Stimulated activated memory B cell treated with anti-CD40 and anti-IgM and Interleukin-4, amounts not matched to agents 10 μg/mL and 1 μg/mL and 100 μg/mL, for 72 hours (primary cell): ENCODE data around the gene KIRREL2.
"Not testable (repeated sequence)": the region's sequence is repeated elsewhere in the genome, so short reads cannot be mapped to it uniquely, and the experiment has no call there.

Experiments used
- ATAC-seq: fragments of 150-1000 bp; cut with Tn5 transposase; 2 replicates; pipeline ENCODE4 v1.10.0; 2021
- H3K27ac Mint-ChIP-seq: one replicate; pipeline ENCODE4 v1.8.0; 2022; ENCODE audit warnings: mild to moderate bottlenecking, mixed read lengths
- H3K27me3 Mint-ChIP-seq: one replicate; pipeline ENCODE4 v1.8.0; 2022; ENCODE audit warnings: mixed read lengths
- H3K36me3 Mint-ChIP-seq: one replicate; pipeline ENCODE4 v1.8.0; 2022; ENCODE audit warnings: mixed read lengths
- H3K4me1 Mint-ChIP-seq: one replicate; pipeline ENCODE4 v1.8.0; 2022; ENCODE audit warnings: mixed read lengths
- H3K4me3 Mint-ChIP-seq: one replicate; pipeline ENCODE4 v1.8.0; 2022; ENCODE audit warnings: mild to moderate bottlenecking, moderate library complexity, mixed read lengths
- H3K9me3 Mint-ChIP-seq: one replicate; pipeline ENCODE4 v1.8.0; 2022; ENCODE audit warnings: mixed read lengths

Gene KIRREL2

DNA sequence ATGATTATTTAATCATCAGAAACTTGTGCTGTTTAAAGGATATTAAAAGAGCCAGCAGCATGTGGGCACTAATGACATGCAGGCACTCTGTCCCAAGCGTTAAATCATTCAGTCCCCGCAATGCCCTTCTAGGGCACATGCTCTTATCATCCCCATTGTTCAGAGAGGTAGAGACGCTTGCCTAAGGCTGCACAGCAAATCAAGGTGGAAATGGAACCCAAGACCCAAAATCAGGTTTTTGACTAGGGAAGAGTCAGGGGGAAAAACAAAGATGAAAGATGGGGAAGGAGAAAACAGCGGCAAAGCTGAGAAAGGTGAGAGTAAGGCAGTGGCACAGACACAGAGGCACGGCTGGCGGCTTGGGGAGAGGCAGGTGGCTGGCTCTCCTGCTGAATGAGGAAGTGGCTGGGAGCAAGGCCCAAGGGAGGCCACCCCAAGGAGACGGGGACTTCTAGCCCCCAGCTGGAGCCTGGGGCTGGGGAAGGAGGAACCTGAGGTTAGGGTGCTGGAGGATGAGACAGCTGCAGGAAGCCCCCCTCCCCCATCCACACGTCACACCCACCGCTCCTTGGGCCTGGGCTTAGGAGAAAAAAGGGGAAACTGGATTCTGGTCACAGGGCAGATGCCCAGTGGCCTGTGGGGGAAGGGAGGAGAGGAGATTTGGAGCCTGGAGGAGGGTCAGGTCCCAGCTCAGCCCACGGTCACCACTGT, 52.4 kb downstream of the KIRREL2 start:
- Mint-ChIP-seq H3K4me3 (peak overlapping the region; percentile 55), H3K4me1 (peaks cover 74% of the 10 kb centered on the region), H3K36me3 (no peaks in the 10 kb centered on the region), H3K9me3 (no peaks in the 10 kb centered on the region), H3K27me3 (no peaks in the 10 kb centered on the region), H3K27ac (peak overlapping the region; percentile 91)
- peak; percentile 90 for ATAC-seq

DNA sequence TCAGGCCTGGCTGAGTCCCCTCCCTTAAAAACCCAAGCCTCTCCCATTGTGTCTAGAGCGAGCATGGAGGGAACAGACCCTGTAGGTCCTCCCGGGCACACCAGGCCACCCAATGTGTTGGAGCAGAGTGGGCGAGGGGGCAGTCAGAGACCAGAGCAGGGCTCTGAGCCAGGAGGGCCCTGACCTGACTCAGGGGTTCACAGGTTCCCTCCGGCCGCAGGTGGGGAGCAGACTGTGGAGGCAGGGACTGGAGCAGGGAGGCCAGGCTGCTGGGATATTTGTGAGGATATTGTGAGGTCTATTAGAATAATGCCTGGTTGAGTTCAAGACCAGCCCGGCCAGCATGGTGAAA, 52.9 kb downstream of the KIRREL2 start:
- no peak for ATAC-seq
- Mint-ChIP-seq H3K4me1 (peaks cover 72% of the 10 kb centered on the region), H3K27ac (peak overlapping the region; percentile 91), H3K36me3 (no peaks in the 10 kb centered on the region), H3K4me3 (peak overlapping the region; percentile 55), H3K27me3 (no peaks in the 10 kb centered on the region), H3K9me3 (no peaks in the 10 kb centered on the region)

DNA sequence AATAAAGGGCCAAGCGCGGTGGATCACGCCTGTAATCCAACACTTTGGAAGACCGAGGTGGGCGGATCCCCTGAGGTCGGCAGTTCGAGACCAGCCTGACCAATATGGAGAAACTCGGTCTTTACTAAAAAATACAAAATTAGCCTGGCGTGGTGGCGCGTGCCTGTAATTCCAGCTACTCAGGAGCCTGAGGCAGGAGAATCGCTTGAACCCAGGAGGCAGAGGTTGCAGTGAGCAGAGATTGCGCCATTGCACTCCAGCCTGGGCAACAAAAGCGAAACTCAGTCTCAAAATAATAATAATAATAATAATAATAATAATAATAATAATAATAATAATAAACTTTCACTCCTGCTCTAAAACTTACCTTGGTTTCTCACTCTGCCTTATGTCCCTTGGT, 53.6 kb downstream of the KIRREL2 start:
- not testable (repeated sequence) for H3K27me3 Mint-ChIP-seq, H3K4me3 Mint-ChIP-seq, H3K9me3 Mint-ChIP-seq, H3K36me3 Mint-ChIP-seq, ATAC-seq
- Mint-ChIP-seq H3K27ac (peak overlapping the region; percentile 91), H3K4me1 (peaks cover 72% of the 10 kb centered on the region)

DNA sequence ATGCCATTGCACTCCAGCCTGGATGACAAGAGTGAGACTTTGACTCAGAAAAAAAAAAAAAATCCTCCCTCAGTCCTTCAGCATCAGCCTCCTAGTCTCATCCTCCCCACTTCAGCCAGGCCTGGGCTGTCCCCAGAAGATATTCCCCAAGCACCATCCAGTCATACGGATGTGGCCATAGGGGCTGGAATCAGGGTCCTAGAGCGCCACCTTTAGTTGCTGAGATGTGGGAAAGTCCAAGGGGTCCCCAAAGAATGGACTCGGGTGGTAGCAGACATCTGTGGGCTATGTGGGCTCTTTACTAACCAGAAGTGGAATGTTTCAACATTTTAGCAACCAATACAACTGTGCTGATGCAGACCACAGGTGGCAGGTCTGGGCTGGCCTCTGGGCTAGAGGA, 54.5 kb downstream of the KIRREL2 start:
- Mint-ChIP-seq H3K27me3 (no peaks in the 10 kb centered on the region), H3K4me1 (peaks cover 80% of the 10 kb centered on the region), H3K27ac (peak overlapping the region; percentile 88), H3K4me3 (no peak overlapping the region), H3K9me3 (no peaks in the 10 kb centered on the region), H3K36me3 (no peaks in the 10 kb centered on the region)
- ATAC-seq, result no peak

DNA sequence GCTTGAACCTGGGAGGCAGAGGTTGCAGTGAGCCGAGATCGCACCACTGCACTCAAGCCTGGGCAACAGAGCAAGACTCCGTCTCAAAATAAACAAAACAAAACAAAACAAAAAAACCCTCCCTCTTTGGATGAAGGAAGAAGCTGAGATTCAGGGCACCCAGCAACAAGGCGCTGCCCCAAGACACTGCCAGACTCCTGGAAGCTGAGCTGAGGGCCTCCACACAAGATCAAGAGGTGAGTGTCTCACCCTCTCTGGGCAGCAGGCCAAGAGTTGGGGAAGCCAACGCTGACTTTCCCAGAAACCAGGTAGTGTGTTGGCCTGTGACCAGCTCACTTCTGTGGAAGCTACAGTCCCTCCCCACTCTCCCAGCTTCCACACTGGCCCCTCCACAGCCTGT, 55.1 kb downstream of the KIRREL2 start:
- no peak for ATAC-seq
- peak overlapping the region; percentile 88 for H3K27ac Mint-ChIP-seq
- H3K9me3 Mint-ChIP-seq, result no peaks in the 10 kb centered on the region
- H3K36me3 Mint-ChIP-seq, result no peaks in the 10 kb centered on the region
- H3K27me3 Mint-ChIP-seq, result no peaks in the 10 kb centered on the region
- H3K4me3 Mint-ChIP-seq, result peak overlapping the region; percentile 39
- H3K4me1 Mint-ChIP-seq, result peaks cover 79% of the 10 kb centered on the region

DNA sequence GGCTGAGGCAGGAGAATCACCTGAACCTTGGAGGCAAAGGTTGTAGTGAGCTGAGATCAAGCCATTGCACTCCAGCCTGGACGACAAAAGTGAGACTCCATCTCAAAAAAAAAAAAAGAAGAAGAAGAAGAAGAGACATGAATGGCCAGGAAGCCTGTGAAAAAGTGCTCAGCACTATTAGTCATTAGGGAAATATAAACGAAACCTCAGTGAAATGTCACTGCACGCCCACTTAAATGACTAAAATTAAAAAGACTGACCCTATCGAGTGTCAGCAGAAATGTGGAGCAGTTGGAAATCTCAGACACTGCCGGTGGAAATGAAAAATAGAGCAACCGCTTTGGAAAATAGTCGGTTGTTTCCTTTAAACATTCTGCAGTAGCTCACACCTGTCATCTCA, 56.9 kb downstream of the KIRREL2 start:
- H3K27ac Mint-ChIP-seq, result peak overlapping the region; percentile 90
- no peaks in the 10 kb centered on the region for H3K36me3 Mint-ChIP-seq
- peaks cover 61% of the 10 kb centered on the region for H3K4me1 Mint-ChIP-seq
- no peaks in the 10 kb centered on the region for H3K9me3 Mint-ChIP-seq
- no peaks in the 10 kb centered on the region for H3K27me3 Mint-ChIP-seq
- peak; percentile 57 for ATAC-seq
- H3K4me3 Mint-ChIP-seq, result peak overlapping the region; percentile 64

DNA sequence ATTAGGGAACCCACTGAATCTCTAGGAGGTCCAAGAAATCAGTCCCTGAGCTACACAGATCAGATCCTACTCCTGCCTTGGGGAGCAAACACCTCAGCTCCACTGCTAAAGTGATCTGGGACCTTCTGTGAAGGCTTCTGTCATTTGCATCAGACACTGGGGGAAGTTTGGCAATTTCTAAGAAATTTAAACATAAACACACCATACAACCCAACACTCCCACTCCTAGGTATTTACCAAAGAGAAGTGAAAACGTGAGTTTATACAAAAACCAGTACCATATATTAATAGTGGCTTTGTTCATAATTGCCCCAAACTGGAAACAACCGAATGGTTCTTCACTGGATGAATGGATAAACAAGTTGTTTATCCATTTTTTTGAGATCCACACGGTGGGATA, 58.7 kb downstream of the KIRREL2 start:
- ATAC-seq, result peak; percentile 86
- H3K4me3 Mint-ChIP-seq, result no peak overlapping the region
- peak overlapping the region; percentile 90 for H3K27ac Mint-ChIP-seq
- peaks cover 54% of the 10 kb centered on the region for H3K4me1 Mint-ChIP-seq
- H3K9me3 Mint-ChIP-seq, result no peaks in the 10 kb centered on the region
- no peaks in the 10 kb centered on the region for H3K27me3 Mint-ChIP-seq
- no peaks in the 10 kb centered on the region for H3K36me3 Mint-ChIP-seq
